Astrocyte (in vitro differentiated cells and primary cell): ENCODE results near the gene PIH1D2. TPM values are rescaled to one million over a fixed set of nuclear protein-coding genes. Genes with fewer than 3 reads are reported as not detected.

Source experiments
- DNase-seq: peaks from one replicate; pipeline ENCODE4 v3.0.0-alpha.2; 2010; ENCODE audit warnings: low read depth
- FAIRE-seq: peaks from 2 replicates; lab custom pipeline; 2011; peaks lifted over from hg19 to GRCh38; lab: Jason Lieb, UNC
- H2AFZ ChIP-seq: 2 replicates; pipeline ENCODE4 v1.6.0; 2012; ENCODE audit warnings: low read depth, low read length, inconsistent platforms
- H3K27ac ChIP-seq: 2 replicates; pipeline ENCODE4 v1.5.1; 2011; ENCODE audit warnings: low read depth, low read length, inconsistent platforms
- H3K27me3 ChIP-seq: 2 replicates; pipeline ENCODE4 v1.6.0; 2011; ENCODE audit warnings: low read length, inconsistent platforms; ENCODE audit not compliant: insufficient read depth
- H3K36me3 ChIP-seq: 2 replicates; pipeline ENCODE4 v1.5.1; 2011; ENCODE audit warnings: low read length, inconsistent platforms; ENCODE audit not compliant: insufficient read depth
- H3K4me1 ChIP-seq: 2 replicates; pipeline ENCODE4 v1.5.1; 2011; ENCODE audit warnings: low read length, inconsistent platforms; ENCODE audit not compliant: insufficient read depth
- H3K4me2 ChIP-seq: 2 replicates; pipeline ENCODE4 v1.6.0; 2012; ENCODE audit warnings: low read length, inconsistent platforms
- H3K4me3 ChIP-seq: 2 replicates; pipeline ENCODE4 v1.5.1; 2011; ENCODE audit warnings: low read depth, mild to moderate bottlenecking, low read length, inconsistent platforms; ENCODE audit not compliant: insufficient read depth
- H3K79me2 ChIP-seq: 2 replicates; pipeline ENCODE4 v1.6.0; 2012; ENCODE audit warnings: mild to moderate bottlenecking, low read length, inconsistent platforms; ENCODE audit not compliant: insufficient read depth
- H3K9ac ChIP-seq: 2 replicates; pipeline ENCODE4 v1.6.0; 2012; ENCODE audit warnings: mild to moderate bottlenecking, low read length, inconsistent platforms
- H3K9me3 ChIP-seq: 2 replicates; pipeline ENCODE4 v1.5.1; 2012; ENCODE audit warnings: low read depth, mild to moderate bottlenecking, low read length, inconsistent platforms; ENCODE audit not compliant: insufficient read depth
- H4K20me1 ChIP-seq: 2 replicates; pipeline ENCODE4 v1.6.0; 2012; ENCODE audit warnings: low read length, inconsistent platforms; ENCODE audit not compliant: insufficient read depth
- H3K27ac Mint-ChIP-seq: one replicate; pipeline ENCODE4 v1.8.0; 2021; ENCODE audit warnings: mild to moderate bottlenecking, mixed read lengths; ENCODE audit not compliant: unreplicated experiment
- H3K27me3 Mint-ChIP-seq: one replicate; pipeline ENCODE4 v1.8.0; 2021; ENCODE audit warnings: low read depth, mixed read lengths; ENCODE audit not compliant: unreplicated experiment
- H3K36me3 Mint-ChIP-seq: one replicate; pipeline ENCODE4 v1.8.0; 2021; ENCODE audit warnings: low read depth, mixed read lengths; ENCODE audit not compliant: unreplicated experiment
- H3K4me1 Mint-ChIP-seq: one replicate; pipeline ENCODE4 v1.8.0; 2021; ENCODE audit warnings: low read depth, mixed read lengths; ENCODE audit not compliant: unreplicated experiment
- H3K4me3 Mint-ChIP-seq: one replicate; pipeline ENCODE4 v1.8.0; 2021; ENCODE audit warnings: mild to moderate bottlenecking, moderate library complexity, mixed read lengths; ENCODE audit not compliant: unreplicated experiment
- H3K9me3 Mint-ChIP-seq: one replicate; pipeline ENCODE4 v1.8.0; 2021; ENCODE audit warnings: mild to moderate bottlenecking, mixed read lengths; ENCODE audit not compliant: unreplicated experiment
- EZH2 ChIP-seq: IDR thresholded peaks from 2 replicates; pipeline ENCODE4 v1.6.1; 2012; ENCODE audit warnings: mild to moderate bottlenecking, low read length, inconsistent platforms; ENCODE audit not compliant: insufficient read depth
- total RNA-seq: library from RNA; stranded (reverse); gene quantifications from 2 replicates; pipeline ENCODE4 v1.2.1, GENCODE V29; 2021
- TF ChIP-seq, protein P1 (sequence below): IDR thresholded peaks from 2 replicates; pipeline ENCODE4 v1.5.1; 2011; ENCODE audit warnings: low read depth, mild to moderate bottlenecking, inconsistent platforms, low read length, moderate library complexity; ENCODE audit not compliant: insufficient read depth

PIH1D2 gene
- total RNA-seq, 1 donor from 2014 or later, result 1.0 TPM

DNA sequence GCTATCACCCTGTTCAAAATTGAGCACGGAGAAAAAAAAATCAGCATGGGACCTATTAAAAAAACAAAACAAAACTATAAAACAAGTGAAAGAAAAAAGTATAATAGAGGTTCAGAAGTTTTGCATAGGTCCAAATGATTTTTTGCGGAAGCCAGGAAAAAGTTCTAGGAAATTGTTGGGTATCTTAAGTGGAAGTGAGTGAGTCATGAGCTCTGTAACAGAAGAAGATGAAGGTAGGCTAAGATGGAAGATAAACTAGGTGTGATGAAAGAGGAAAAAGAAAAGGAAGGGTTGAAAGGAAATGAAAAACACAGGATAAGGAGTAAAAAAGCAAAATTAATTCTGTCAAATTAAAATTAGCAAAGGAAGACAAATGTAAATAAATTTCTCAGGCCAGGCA lies 40.6 kb upstream of the PIH1D2 start:
- no peak overlapping the region for H3K4me2 ChIP-seq
- H4K20me1 ChIP-seq, result no peaks in the 10 kb centered on the region
- H3K4me1 ChIP-seq, result peaks cover under 1% of the 10 kb centered on the region
- FAIRE-seq (no peak), DNase-seq (no peak)
- Mint-ChIP-seq H3K27me3 (no peaks in the 10 kb centered on the region), H3K4me1 (no peaks in the 10 kb centered on the region), H3K9me3 (peaks cover 5% of the 10 kb centered on the region), H3K27ac (no peak overlapping the region), H3K36me3 (peaks cover 2% of the 10 kb centered on the region), H3K4me3 (no peak overlapping the region)
- H3K9me3 ChIP-seq, result no peaks in the 10 kb centered on the region
- no peaks in the 10 kb centered on the region for H3K27me3 ChIP-seq
- H3K9ac ChIP-seq, result no peak overlapping the region
- H3K27ac ChIP-seq, result no peak overlapping the region
- H3K4me3 ChIP-seq, result no peak overlapping the region
- H3K79me2 ChIP-seq, result no peaks in the 10 kb centered on the region
- no peak for TF ChIP-seq EZH2
- TF ChIP-seq, protein P1, sequence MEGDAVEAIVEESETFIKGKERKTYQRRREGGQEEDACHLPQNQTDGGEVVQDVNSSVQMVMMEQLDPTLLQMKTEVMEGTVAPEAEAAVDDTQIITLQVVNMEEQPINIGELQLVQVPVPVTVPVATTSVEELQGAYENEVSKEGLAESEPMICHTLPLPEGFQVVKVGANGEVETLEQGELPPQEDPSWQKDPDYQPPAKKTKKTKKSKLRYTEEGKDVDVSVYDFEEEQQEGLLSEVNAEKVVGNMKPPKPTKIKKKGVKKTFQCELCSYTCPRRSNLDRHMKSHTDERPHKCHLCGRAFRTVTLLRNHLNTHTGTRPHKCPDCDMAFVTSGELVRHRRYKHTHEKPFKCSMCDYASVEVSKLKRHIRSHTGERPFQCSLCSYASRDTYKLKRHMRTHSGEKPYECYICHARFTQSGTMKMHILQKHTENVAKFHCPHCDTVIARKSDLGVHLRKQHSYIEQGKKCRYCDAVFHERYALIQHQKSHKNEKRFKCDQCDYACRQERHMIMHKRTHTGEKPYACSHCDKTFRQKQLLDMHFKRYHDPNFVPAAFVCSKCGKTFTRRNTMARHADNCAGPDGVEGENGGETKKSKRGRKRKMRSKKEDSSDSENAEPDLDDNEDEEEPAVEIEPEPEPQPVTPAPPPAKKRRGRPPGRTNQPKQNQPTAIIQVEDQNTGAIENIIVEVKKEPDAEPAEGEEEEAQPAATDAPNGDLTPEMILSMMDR, result no peak
- no peaks in the 10 kb centered on the region for H3K36me3 ChIP-seq
- no peak overlapping the region for H2AFZ ChIP-seq

DNA sequence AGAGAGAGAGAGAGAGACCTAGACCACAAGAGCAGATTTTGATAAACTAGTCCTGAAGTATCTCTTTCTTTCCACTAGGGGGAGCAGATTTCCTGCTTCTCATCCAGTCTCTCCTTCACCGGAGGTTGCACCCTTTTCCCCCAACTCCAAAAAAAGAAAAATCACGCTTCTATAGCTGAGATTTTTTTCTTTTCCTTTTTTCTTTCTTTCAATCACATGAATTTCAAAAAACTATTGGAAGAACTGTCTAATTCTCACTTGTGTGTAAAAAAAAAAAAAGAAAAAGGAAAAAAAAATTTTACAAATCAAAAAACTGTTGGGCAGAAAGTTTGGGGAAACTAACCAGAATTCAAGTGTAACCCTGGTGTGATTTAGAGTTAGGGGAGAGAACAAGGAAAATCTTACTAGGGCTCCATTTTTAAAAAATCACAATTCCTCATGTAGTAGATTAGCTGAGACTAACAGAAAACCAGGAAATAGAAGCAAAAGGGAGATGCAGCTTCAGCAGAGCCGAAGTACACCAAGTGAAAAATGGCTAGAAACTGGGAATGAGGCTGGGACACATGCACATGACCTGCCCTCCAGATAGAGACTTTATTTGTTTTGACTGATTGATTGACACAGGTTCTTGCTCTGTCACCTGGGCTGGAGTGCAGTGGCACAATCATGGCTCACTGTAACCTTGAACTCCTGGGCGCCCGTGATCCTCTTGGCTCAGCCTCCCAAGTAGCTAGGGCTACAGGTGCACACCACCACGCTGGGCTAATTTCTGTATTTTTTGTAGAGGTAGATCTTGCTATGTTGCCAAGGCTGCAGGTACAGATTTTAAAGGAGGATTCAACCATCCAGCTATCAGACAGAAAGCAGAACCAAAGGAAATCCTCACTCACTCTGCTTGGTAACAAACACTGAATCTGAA lies 40.0 kb upstream of the PIH1D2 start:
- no peaks in the 10 kb centered on the region for H3K4me1 Mint-ChIP-seq
- H4K20me1 ChIP-seq, result no peaks in the 10 kb centered on the region
- no peak overlapping the region for H3K4me3 ChIP-seq

More for the DNA sequence above, 40.0 kb upstream of the PIH1D2 start:
- no peak overlapping the region for H3K27ac ChIP-seq
- H3K36me3 ChIP-seq, result no peaks in the 10 kb centered on the region
- DNase-seq, result peak; percentile 61
- H3K4me1 ChIP-seq, result no peaks in the 10 kb centered on the region
- peaks cover 5% of the 10 kb centered on the region for H3K9me3 Mint-ChIP-seq
- no peak for FAIRE-seq
- H3K27ac Mint-ChIP-seq, result no peak overlapping the region
- no peaks in the 10 kb centered on the region for H3K79me2 ChIP-seq
- H3K9ac ChIP-seq, result no peak overlapping the region
- no peak overlapping the region for H2AFZ ChIP-seq
- H3K9me3 ChIP-seq, result no peaks in the 10 kb centered on the region
- H3K4me2 ChIP-seq, result peak overlapping the region; percentile 22
- H3K27me3 Mint-ChIP-seq, result no peaks in the 10 kb centered on the region
- H3K4me3 Mint-ChIP-seq, result no peak overlapping the region
- TF ChIP-seq, protein P1, result peak; percentile 54
- TF ChIP-seq EZH2, result no peak
- no peaks in the 10 kb centered on the region for H3K27me3 ChIP-seq
- peaks cover 2% of the 10 kb centered on the region for H3K36me3 Mint-ChIP-seq
